Body of pancreas (tissue), 4 donors: Measurements from ENCODE around the gene TPO.

Experiments
- CTCF ChIP-seq, 7 experiments: fragments of 450-650 bp in 4 of 7; fragments of 200-600 bp in 3 of 7; sonication (generic) in 3 of 7; IDR thresholded peaks; one replicate each; pipeline ENCODE4 v1.5.1; 2016 to 2019; ENCODE audit warnings: antibody characterized with exemption in 7 of 7
- POLR2A ChIP-seq, 3 donors: fragments of 450-650 bp; IDR thresholded peaks; one replicate each; pipeline ENCODE4 v1.6.1; 2016; ENCODE audit warnings: antibody characterized with exemption in 3 of 3, mild to moderate bottlenecking in 2 of 3

- no peak for TF ChIP-seq CTCF (IDR thresholded peaks at IDR 0.05)
- TF ChIP-seq POLR2A (IDR thresholded peaks at IDR 0.05), result no peak
Observed at GRCh38 chr2:1518867-1519530, 105.7 kb downstream of the TPO start.
